Neuronal stem cell (in vitro differentiated cells): Measurements from ENCODE around the gene AOPEP.

ENCODE experiments used
- DNase-seq: peaks from one replicate; pipeline ENCODE4 v3.0.0-alpha.2; 2013; ENCODE audit warnings: low spot score
- H2AFZ ChIP-seq: one replicate; pipeline ENCODE4 v1.6.1; 2013; ENCODE audit warnings: mild to moderate bottlenecking, low read length, inconsistent platforms
- H2AK5ac ChIP-seq: 2 replicates; pipeline ENCODE4 v1.6.1; 2013; ENCODE audit warnings: low read depth, mild to moderate bottlenecking, inconsistent platforms, low read length, moderate library complexity, mixed read lengths
- H2BK120ac ChIP-seq: 2 replicates; pipeline ENCODE4 v1.6.1; 2013; ENCODE audit warnings: low read depth, mild to moderate bottlenecking, inconsistent platforms, low read length, moderate library complexity, mixed read lengths
- H2BK12ac ChIP-seq: one replicate; pipeline ENCODE4 v1.6.1; 2013; ENCODE audit warnings: low read length, inconsistent platforms
- H2BK15ac ChIP-seq: 2 replicates; pipeline ENCODE4 v1.6.1; 2013; ENCODE audit warnings: mild to moderate bottlenecking, low read length, inconsistent platforms, mixed read lengths
- H2BK5ac ChIP-seq: one replicate; pipeline ENCODE4 v1.6.1; 2013; ENCODE audit warnings: inconsistent platforms, mild to moderate bottlenecking, low read length, moderate library complexity
- H3K14ac ChIP-seq: one replicate; pipeline ENCODE4 v1.6.1; 2013; ENCODE audit warnings: low read length, inconsistent platforms
- H3K18ac ChIP-seq: 2 replicates; pipeline ENCODE4 v1.6.1; 2013; ENCODE audit warnings: low read length, inconsistent platforms
- H3K23ac ChIP-seq: 2 replicates; pipeline ENCODE4 v1.6.1; 2013; ENCODE audit warnings: low read depth, mild to moderate bottlenecking, mixed read lengths, low read length, inconsistent platforms; ENCODE audit not compliant: poor library complexity
- H3K27ac ChIP-seq: replicated peaks from 3 replicates; pipeline ENCODE4 v1.5.1; 2013; ENCODE audit warnings: low read length, inconsistent platforms
- H3K27me3 ChIP-seq, 3 experiments: 2 replicates each; pipeline ENCODE4 v1.6.1; 2013; ENCODE audit warnings: low read length in 3 of 3, mild to moderate bottlenecking in 2 of 3, inconsistent platforms in 1 of 3, low read depth in 1 of 3, mixed read lengths in 1 of 3, moderate library complexity in 1 of 3; ENCODE audit not compliant: control insufficient read depth in 3 of 3, insufficient read depth in 3 of 3
- H3K36me3 ChIP-seq, 2 donors: replicated peaks in 1 of 2; 2 replicates each; pipeline ENCODE4 v1.6.1; 2013; ENCODE audit warnings: low read length in 2 of 2; ENCODE audit not compliant: control insufficient read depth in 2 of 2, insufficient read depth in 2 of 2
- H3K4ac ChIP-seq: 2 replicates; pipeline ENCODE4 v1.6.1; 2013; ENCODE audit warnings: inconsistent platforms, mild to moderate bottlenecking, low read length, moderate library complexity
- H3K4me1 ChIP-seq, 2 donors: 1 replicate in 1 of 2; 2 replicates in 1 of 2; pipeline ENCODE4 v1.6.1; 2013; ENCODE audit warnings: low read length in 2 of 2, low read depth in 1 of 2; ENCODE audit not compliant: control insufficient read depth in 2 of 2, insufficient read depth in 1 of 2
- H3K4me2 ChIP-seq: one replicate; pipeline ENCODE4 v1.6.1; 2013; ENCODE audit warnings: mild to moderate bottlenecking, low read length, inconsistent platforms; ENCODE audit not compliant: insufficient read depth, poor library complexity, severe bottlenecking
- H3K4me3 ChIP-seq, 2 donors: 2 replicates each; pipeline ENCODE4 v1.5.1; 2013; ENCODE audit warnings: low read length in 2 of 2, mild to moderate bottlenecking in 2 of 2, inconsistent platforms in 1 of 2, moderate library complexity in 1 of 2
- H3K79me1 ChIP-seq: one replicate; pipeline ENCODE4 v1.6.1; 2013; ENCODE audit warnings: low read depth, mild to moderate bottlenecking, inconsistent platforms, low read length, moderate library complexity
- H3K9ac ChIP-seq: one replicate; pipeline ENCODE4 v1.6.1; 2013; ENCODE audit warnings: mild to moderate bottlenecking, low read depth, low read length, inconsistent platforms; ENCODE audit not compliant: poor library complexity
- H3K9me3 ChIP-seq, 2 donors: replicated peaks in 1 of 2; 2 replicates each; pipeline versions ENCODE3 to v1.6.1; 2013; ENCODE audit warnings: low read length in 2 of 2, mild to moderate bottlenecking in 2 of 2, inconsistent platforms in 1 of 2, low read depth in 1 of 2, mixed read lengths in 1 of 2, moderate library complexity in 1 of 2; ENCODE audit not compliant: control insufficient read depth in 2 of 2, insufficient read depth in 1 of 2
- H4K8ac ChIP-seq: one replicate; pipeline ENCODE4 v1.6.1; 2013; ENCODE audit warnings: low read depth, mild to moderate bottlenecking, inconsistent platforms, low read length, moderate library complexity
- H4K91ac ChIP-seq: one replicate; pipeline ENCODE4 v1.6.1; 2013; ENCODE audit warnings: low read length, low read depth, mild to moderate bottlenecking, inconsistent platforms; ENCODE audit not compliant: poor library complexity
- WGBS, 2 donors: extraction: QIAGEN DNeasy Blood & Tissue Kit; methylation state at CpG; one replicate each; pipeline ENCODE4 v1.1.7; 2013; ENCODE audit warnings: missing lambda C conversion rate in 2 of 2, mixed read lengths in 1 of 2; ENCODE audit not compliant: insufficient read length in 2 of 2, insufficient replicate concordance in 1 of 2; ENCODE audit errors: extremely low coverage in 2 of 2; 5-methylcytosine and 5-hydroxymethylcytosine counted together

Gene AOPEP

GRCh38 chr9:95071925-95072324 lies 345.4 kb downstream of the AOPEP start:
- WGBS, 2 donors: no CpG with 5 or more reads among the region's 5 CpGs
- Histone ChIP-seq H3K4me3 (no peak overlapping the region), H3K4me1 (no peaks in the 10 kb centered on the region), H3K9me3 (no peaks in the 10 kb centered on the region), H3K4ac (no peak overlapping the region), H3K18ac (no peak overlapping the region), H2AFZ (no peak overlapping the region), H2BK12ac (no peak overlapping the region), H4K8ac (no peak overlapping the region), H3K79me1 (no peaks in the 10 kb centered on the region), H3K27ac (no peak overlapping the region), H3K27me3 (no peaks in the 10 kb centered on the region), H2AK5ac (no peak overlapping the region), H3K4me2 (no peak overlapping the region), H3K9ac (no peak overlapping the region), H2BK15ac (no peak overlapping the region), H4K91ac (no peak overlapping the region), H3K36me3 (peaks cover 0 to 48% of the 10 kb centered on the region in 2 donors), H3K23ac (no peak overlapping the region), H3K14ac (no peak overlapping the region), H2BK120ac (no peak overlapping the region), H2BK5ac (no peak overlapping the region)
- DNase-seq: no peak

GRCh38 chr9:95073042-95073607 lies 346.6 kb downstream of the AOPEP start:
- Histone ChIP-seq H2AFZ (no peak overlapping the region), H2BK5ac (no peak overlapping the region), H3K27ac (no peak overlapping the region), H3K14ac (no peak overlapping the region), H3K27me3 (no peaks in the 10 kb centered on the region), H2BK120ac (no peak overlapping the region), H3K18ac (no peak overlapping the region), H3K9me3 (no peaks in the 10 kb centered on the region), H2BK12ac (no peak overlapping the region), H2BK15ac (no peak overlapping the region), H3K4ac (no peak overlapping the region), H4K8ac (no peak overlapping the region), H3K36me3 (peaks cover 0 to 37% of the 10 kb centered on the region in 2 donors), H2AK5ac (no peak overlapping the region), H3K79me1 (no peaks in the 10 kb centered on the region), H3K4me3 (no peak overlapping the region), H4K91ac (no peak overlapping the region), H3K9ac (no peak overlapping the region), H3K4me1 (peaks cover 0 to 1% of the 10 kb centered on the region in 2 donors), H3K23ac (no peak overlapping the region), H3K4me2 (no peak overlapping the region)
- no CpG with 5 or more reads among the region's 18 CpGs for WGBS, 2 donors
- DNase-seq: no peak

GRCh38 chr9:95073918-95074317 lies 347.4 kb downstream of the AOPEP start:
- H3K9ac ChIP-seq: no peak overlapping the region
- H3K4me3 ChIP-seq: no peak overlapping the region
- no peaks in the 10 kb centered on the region for H3K9me3 ChIP-seq
- peaks cover 0 to 8% of the 10 kb centered on the region in 2 donors for H3K4me1 ChIP-seq
- H2BK120ac ChIP-seq: no peak overlapping the region
- H3K27me3 ChIP-seq: no peaks in the 10 kb centered on the region
- H2BK5ac ChIP-seq: no peak overlapping the region
- no CpG with 5 or more reads among the region's 5 CpGs for WGBS, 2 donors
- H2AFZ ChIP-seq: no peak overlapping the region
- H3K4ac ChIP-seq: no peak overlapping the region
- no peak overlapping the region for H2AK5ac ChIP-seq
- no peak overlapping the region for H4K8ac ChIP-seq
- H3K4me2 ChIP-seq: no peak overlapping the region
- H2BK12ac ChIP-seq: no peak overlapping the region
- no peak overlapping the region for H3K14ac ChIP-seq
- no peaks in the 10 kb centered on the region for H3K79me1 ChIP-seq
- no peak overlapping the region for H4K91ac ChIP-seq
- DNase-seq: no peak
- H3K18ac ChIP-seq: no peak overlapping the region
- H3K23ac ChIP-seq: no peak overlapping the region
- H3K27ac ChIP-seq: no peak overlapping the region
- H2BK15ac ChIP-seq: no peak overlapping the region
- H3K36me3 ChIP-seq: peaks cover 0 to 30% of the 10 kb centered on the region in 2 donors

- WGBS, 2 donors: no CpG with 5 or more reads among the region's 9 CpGs
- H3K9me3 ChIP-seq: no peaks in the 10 kb centered on the region
- H3K79me1 ChIP-seq: no peaks in the 10 kb centered on the region
- H3K4me2 ChIP-seq: no peak overlapping the region
- no peak overlapping the region for H3K18ac ChIP-seq
- no peak overlapping the region for H2AK5ac ChIP-seq
- H3K27ac ChIP-seq: no peak overlapping the region
- H3K9ac ChIP-seq: no peak overlapping the region
- H2BK5ac ChIP-seq: no peak overlapping the region
- H4K91ac ChIP-seq: no peak overlapping the region
- no peak overlapping the region for H3K4ac ChIP-seq
- H3K4me1 ChIP-seq: peaks cover 0 to 8% of the 10 kb centered on the region in 2 donors
- no peak overlapping the region for H3K14ac ChIP-seq
- no peak overlapping the region for H2BK12ac ChIP-seq
- H4K8ac ChIP-seq: no peak overlapping the region
- DNase-seq: no peak
- no peak overlapping the region for H3K23ac ChIP-seq
- H3K36me3 ChIP-seq: peaks cover 0 to 22% of the 10 kb centered on the region in 2 donors
- H2AFZ ChIP-seq: no peak overlapping the region
- no peak overlapping the region for H2BK15ac ChIP-seq
- no peaks in the 10 kb centered on the region for H3K27me3 ChIP-seq
- no peak overlapping the region for H3K4me3 ChIP-seq
- H2BK120ac ChIP-seq: no peak overlapping the region
Observed at GRCh38 chr9:95074632-95075031, 348.1 kb downstream of the AOPEP start.
